A549 treated with CpdA at 1 μM for 4 hours (cell line): Measurements from ENCODE around the gene RGS3. TPM values are rescaled to one million over a fixed set of nuclear protein-coding genes. Genes with fewer than 3 reads are reported as not detected.

Experiments
- total RNA-seq: library from RNA; stranded (reverse); fragments of 200-300 nt; extraction: Qiagen RNA extraction; gene quantifications from 5 replicates; pipeline ENCODE4 v1.2.3, GENCODE V29; 2022; ENCODE audit warnings: low read depth

RGS3 gene
- total RNA-seq, result 23.7 to 30.1 TPM (median 26.3 TPM) in 5 replicates

DNA sequence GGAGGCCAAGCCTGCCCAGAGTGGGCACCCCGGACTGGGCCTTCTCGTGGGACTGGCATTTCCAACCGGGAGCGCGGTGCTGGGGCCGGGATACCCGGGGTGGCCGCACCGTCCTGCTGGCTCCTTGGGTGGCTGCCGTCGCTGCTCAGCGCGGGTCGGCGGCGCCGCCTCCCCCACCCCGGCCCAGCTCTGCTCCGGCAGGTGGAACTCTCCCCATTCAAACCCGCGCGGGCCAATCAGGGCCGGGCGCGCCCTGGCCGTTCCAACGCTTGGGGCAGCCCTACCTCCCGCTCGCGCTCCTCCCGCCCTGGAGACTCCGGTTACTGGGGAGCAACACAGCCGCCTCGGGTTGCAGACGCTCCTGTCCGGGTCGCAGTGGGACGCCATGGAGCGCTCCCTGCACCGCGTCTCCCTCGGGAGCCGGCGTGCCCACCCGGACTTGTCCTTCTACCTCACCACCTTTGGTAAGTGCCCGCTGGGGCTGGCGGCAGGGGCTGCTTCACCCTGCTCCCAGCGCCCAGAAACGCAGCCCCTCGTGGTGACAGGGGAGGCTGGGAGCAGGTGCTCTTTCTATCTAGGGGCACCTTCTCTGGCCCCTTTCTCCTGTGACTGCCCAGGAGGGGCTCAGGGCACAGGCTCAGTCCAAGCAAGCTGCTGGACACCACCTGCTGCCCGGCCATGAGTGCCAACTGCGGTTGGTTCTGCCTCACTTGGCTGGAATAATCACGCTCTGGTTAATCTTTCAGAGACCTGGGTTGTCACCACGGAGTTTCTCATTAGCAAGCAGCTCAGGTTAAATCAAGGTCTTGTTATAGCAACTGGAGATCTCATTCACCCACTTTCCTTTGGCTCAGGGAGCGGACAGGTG lies at the start of gene RGS3:
TSS of gene RGS3 (plus strand) at position 310 of the 868 bp plus-strand sequence. CDS start at position 386, 76 bp downstream.

Other genes starting within 250 kb of the RGS3 start
- 16.9 to 19.9 TPM (median 17.9 TPM) in 5 replicates for gene FKBP15, start 242.4 kb upstream of the RGS3 start, total RNA-seq
- gene SLC31A1, start 242.2 kb upstream of the RGS3 start, total RNA-seq, result 20.5 to 25.5 TPM (median 21.3 TPM) in 5 replicates
- 50.4 to 66.9 TPM (median 53.5 TPM) in 5 replicates for gene CDC26, start 188.2 kb upstream of the RGS3 start, total RNA-seq
- gene PRPF4, start 188.1 kb upstream of the RGS3 start, total RNA-seq, result 59.0 to 62.8 TPM (median 60.4 TPM) in 5 replicates
- not detected in 5 replicates for gene RNF183, start 160.4 kb upstream of the RGS3 start, total RNA-seq
- 0.64 to 1.4 TPM (median 1.2 TPM) in 5 replicates for gene WDR31, start 123.5 kb upstream of the RGS3 start, total RNA-seq
- 0.06 to 0.12 TPM (median 0.07 TPM) in 3 of 5 replicates, not detected in the others for gene BSPRY, start 114.2 kb upstream of the RGS3 start, total RNA-seq
- 19.4 to 29.8 TPM (median 24.5 TPM) in 5 replicates for gene HDHD3, start 86.7 kb upstream of the RGS3 start, total RNA-seq
- 13.7 to 17.1 TPM (median 16.4 TPM) in 5 replicates for gene ALAD, start 62.4 kb upstream of the RGS3 start, total RNA-seq
- gene POLE3, start 53.1 kb upstream of the RGS3 start, total RNA-seq, result 103 to 128 TPM (median 120 TPM) in 5 replicates
- 0.45 to 0.86 TPM (median 0.60 TPM) in 5 replicates for gene C9orf43, start 53.0 kb upstream of the RGS3 start, total RNA-seq